BJ (cell line): Measurements from ENCODE around the gene TMX2. TPM values are rescaled to one million over a fixed set of nuclear protein-coding genes. Genes with fewer than 3 reads are reported as not detected.

Experiments
- CTCF ChIA-PET: fragments of 350-600 bp; formaldehyde crosslinking; extraction: SDS; loops from one replicate; lab custom pipeline; 2021; ENCODE audit warnings: antibody characterized with exemption, inconsistent platforms; lab: Yijun Ruan, JAX
- POLR2A ChIA-PET: fragments of 300-600 bp; sonication (Branson Sonifier 250); formaldehyde crosslinking; extraction: SDS; loops from one replicate; lab custom pipeline; 2021; ENCODE audit warnings: antibody characterized with exemption; lab: Charles Lee
- DNase-seq: peaks from one replicate; pipeline ENCODE4 v3.0.0-alpha.2; 2011; ENCODE audit warnings: low read depth
- H3K27me3 ChIP-seq: 2 replicates; pipeline ENCODE4 v1.6.0; 2011; ENCODE audit warnings: low read length; ENCODE audit not compliant: control insufficient read depth, insufficient read depth
- H3K36me3 ChIP-seq: 2 replicates; pipeline ENCODE4 v1.5.1; 2011; ENCODE audit warnings: low read length; ENCODE audit not compliant: control insufficient read depth, insufficient read depth
- H3K4me3 ChIP-seq: 2 replicates; pipeline ENCODE4 v1.5.1; 2011; ENCODE audit warnings: low read depth, mild to moderate bottlenecking, control low read depth, low read length
- CTCF ChIP-seq: IDR thresholded peaks from 2 replicates; pipeline ENCODE4 v1.5.1; 2011; ENCODE audit warnings: low read depth, mild to moderate bottlenecking, control low read depth, inconsistent platforms, low read length, moderate library complexity; ENCODE audit not compliant: insufficient read depth
- polyA plus RNA-seq: library from polyadenylated mRNA; depleted of rRNA; stranded (reverse); fragments of >200 nt; gene quantifications from 2 replicates; pipeline ENCODE4 v1.2.3, GENCODE V29; 2011

TMX2 gene
- polyA plus RNA-seq, 1 experiment, result 96.7 TPM

GRCh38 chr11:57777969-57778317 lies 65.5 kb downstream of the TMX2 start:
- Histone ChIP-seq H3K36me3 (0 out of 2 replicates have a peak, but pooled peaks cover 1% of the 10 kb centered on the region), H3K27me3 (no peaks in the 10 kb centered on the region), H3K4me3 (no peak overlapping the region)
- no peak for TF ChIP-seq CTCF
- ChIA-PET POLR2A (interaction anchor here (0.5 to 1.4 kb wide), 3 partner anchors 16 to 42 kb away, joined by 3 to 13 read pairs (median 6); partner anchors contain the start of genes CTNND1 and SELENOH), CTCF (interaction anchor here (1.1 to 3.3 kb wide), 3 partner anchors 13 to 23 kb away, joined by 4 to 12 read pairs (median 6); partner anchors contain the start of gene CTNND1)
- DNase-seq, result no peak

- ChIA-PET POLR2A (interaction anchor here (0.5 to 1.4 kb wide), 4 partner anchors 17 to 42 kb away, joined by 3 to 13 read pairs (median 4); partner anchors contain the start of genes CTNND1 and SELENOH), CTCF (interaction anchor here (0.9 to 3.3 kb wide), 4 partner anchors 14 to 27 kb away, joined by 4 to 12 read pairs (median 6); partner anchors contain the start of genes BTBD18 and CTNND1)
- TF ChIP-seq CTCF, result no peak
- DNase-seq, result peak; percentile 87
- H3K36me3 ChIP-seq, result 0 out of 2 replicates have a peak, but pooled peaks cover 1% of the 10 kb centered on the region
- H3K27me3 ChIP-seq, result no peaks in the 10 kb centered on the region
- no peak overlapping the region for H3K4me3 ChIP-seq
Observed at GRCh38 chr11:57778318-57779037, 66.1 kb downstream of the TMX2 start.

GRCh38 chr11:57779276-57779675 lies 66.9 kb downstream of the TMX2 start:
- no peak overlapping the region for H3K4me3 ChIP-seq
- H3K27me3 ChIP-seq, result no peaks in the 10 kb centered on the region
- no peak for DNase-seq
- peak; percentile 32; the same call in 1 of the 2 replicates for TF ChIP-seq CTCF
- POLR2A ChIA-PET, result interaction anchor here (1.4 kb wide), 1 partner anchor 38 kb away, joined by 6 read pairs; the partner anchor contains the start of gene SELENOH
- H3K36me3 ChIP-seq, result 0 out of 2 replicates have a peak, but pooled peaks cover 1% of the 10 kb centered on the region
- CTCF ChIA-PET, result interaction anchor here (0.9 to 3.3 kb wide), 3 partner anchors 14 to 28 kb away, joined by 4 to 12 read pairs (median 5); partner anchors contain the start of genes BTBD18 and CTNND1

GRCh38 chr11:57781529-57781943 lies 69.1 kb downstream of the TMX2 start:
- ChIA-PET CTCF (interaction anchor here (0.6 to 1.7 kb wide), 2 partner anchors 10 to 19 kb away, joined by 3 to 6 read pairs; no protein-coding TSS in a partner anchor), POLR2A (interaction anchor here (0.6 kb wide), 1 partner anchor 12 kb away, joined by 9 read pairs; no protein-coding TSS in a partner anchor)

More at GRCh38 chr11:57781529-57781943, 69.1 kb downstream of the TMX2 start:
- no peak for TF ChIP-seq CTCF
- 0 out of 2 replicates have a peak, but pooled peaks cover 1% of the 10 kb centered on the region for H3K36me3 ChIP-seq
- H3K27me3 ChIP-seq, result no peaks in the 10 kb centered on the region
- no peak for DNase-seq
- H3K4me3 ChIP-seq, result no peak overlapping the region
